Mesothelial cell of epicardium (in vitro differentiated cells): ENCODE results near the gene MEST. TPM values are rescaled to one million over a fixed set of nuclear protein-coding genes. Genes with fewer than 3 reads are reported as not detected.

Experiments
- DNase-seq, 2 experiments: peaks; one replicate each; pipeline ENCODE4 v3.0.0; 2021; ENCODE audit warnings: low spot score in 2 of 2; ENCODE audit not compliant: unreplicated experiment in 2 of 2
- H3K27ac Mint-ChIP-seq: 2 replicates; pipeline ENCODE4 v1.8.0; 2021; ENCODE audit warnings: mixed read lengths
- H3K27me3 Mint-ChIP-seq: 2 replicates; pipeline ENCODE4 v1.8.0; 2021; ENCODE audit warnings: low read depth, mixed read lengths
- H3K36me3 Mint-ChIP-seq: 2 replicates; pipeline ENCODE4 v1.8.0; 2021; ENCODE audit warnings: mixed read lengths
- H3K4me1 Mint-ChIP-seq: 2 replicates; pipeline ENCODE4 v1.8.0; 2021; ENCODE audit warnings: mixed read lengths
- H3K4me3 Mint-ChIP-seq: 2 replicates; pipeline ENCODE4 v1.8.0; 2021; ENCODE audit warnings: mild to moderate bottlenecking, moderate library complexity, mixed read lengths
- H3K9me3 Mint-ChIP-seq: 2 replicates; pipeline ENCODE4 v1.8.0; 2021; ENCODE audit warnings: mixed read lengths
- total RNA-seq: library from RNA; stranded (reverse); gene quantifications from 3 replicates; pipeline ENCODE4 v1.2.1, GENCODE V29; 2021
- TF ChIP-seq, protein P1 (sequence below): fragments of 200-600 bp; sonication (generic); IDR thresholded peaks from one replicate; pipeline ENCODE4 v1.5.0; 2021; ENCODE audit warnings: antibody characterized with exemption; ENCODE audit not compliant: unreplicated experiment

Gene MEST
- total RNA-seq, 1 donor from 2014 or later, result 616 TPM

DNA sequence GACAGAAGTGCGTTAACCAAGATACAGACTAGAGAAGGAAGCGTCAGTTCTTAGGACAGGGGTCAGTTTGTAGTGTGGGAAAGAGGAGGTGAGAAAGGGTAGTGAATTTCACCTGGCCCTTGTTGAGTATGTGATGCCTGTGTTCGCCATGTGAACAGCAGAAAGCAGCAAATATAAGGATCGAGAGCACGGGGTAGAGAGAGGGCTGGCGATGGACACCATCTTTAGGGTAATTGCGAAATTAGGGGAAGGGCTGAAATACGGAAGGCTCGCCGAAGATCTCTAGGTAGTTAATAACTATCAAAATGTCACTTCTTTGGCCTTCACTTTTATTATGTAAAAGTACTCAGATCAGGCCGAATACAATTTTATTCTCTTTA lies 6.2 kb upstream of the MEST start:
- no peaks in the 10 kb centered on the region for H3K9me3 Mint-ChIP-seq
- TF ChIP-seq, protein P1, sequence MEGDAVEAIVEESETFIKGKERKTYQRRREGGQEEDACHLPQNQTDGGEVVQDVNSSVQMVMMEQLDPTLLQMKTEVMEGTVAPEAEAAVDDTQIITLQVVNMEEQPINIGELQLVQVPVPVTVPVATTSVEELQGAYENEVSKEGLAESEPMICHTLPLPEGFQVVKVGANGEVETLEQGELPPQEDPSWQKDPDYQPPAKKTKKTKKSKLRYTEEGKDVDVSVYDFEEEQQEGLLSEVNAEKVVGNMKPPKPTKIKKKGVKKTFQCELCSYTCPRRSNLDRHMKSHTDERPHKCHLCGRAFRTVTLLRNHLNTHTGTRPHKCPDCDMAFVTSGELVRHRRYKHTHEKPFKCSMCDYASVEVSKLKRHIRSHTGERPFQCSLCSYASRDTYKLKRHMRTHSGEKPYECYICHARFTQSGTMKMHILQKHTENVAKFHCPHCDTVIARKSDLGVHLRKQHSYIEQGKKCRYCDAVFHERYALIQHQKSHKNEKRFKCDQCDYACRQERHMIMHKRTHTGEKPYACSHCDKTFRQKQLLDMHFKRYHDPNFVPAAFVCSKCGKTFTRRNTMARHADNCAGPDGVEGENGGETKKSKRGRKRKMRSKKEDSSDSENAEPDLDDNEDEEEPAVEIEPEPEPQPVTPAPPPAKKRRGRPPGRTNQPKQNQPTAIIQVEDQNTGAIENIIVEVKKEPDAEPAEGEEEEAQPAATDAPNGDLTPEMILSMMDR, result no peak
- H3K27me3 Mint-ChIP-seq, result no peaks in the 10 kb centered on the region
- no peak for DNase-seq
- no peaks in the 10 kb centered on the region for H3K36me3 Mint-ChIP-seq
- peak overlapping the region; percentile 91 for H3K27ac Mint-ChIP-seq
- H3K4me3 Mint-ChIP-seq, result peak overlapping the region; percentile 65
- peaks cover 84% of the 10 kb centered on the region for H3K4me1 Mint-ChIP-seq

DNA sequence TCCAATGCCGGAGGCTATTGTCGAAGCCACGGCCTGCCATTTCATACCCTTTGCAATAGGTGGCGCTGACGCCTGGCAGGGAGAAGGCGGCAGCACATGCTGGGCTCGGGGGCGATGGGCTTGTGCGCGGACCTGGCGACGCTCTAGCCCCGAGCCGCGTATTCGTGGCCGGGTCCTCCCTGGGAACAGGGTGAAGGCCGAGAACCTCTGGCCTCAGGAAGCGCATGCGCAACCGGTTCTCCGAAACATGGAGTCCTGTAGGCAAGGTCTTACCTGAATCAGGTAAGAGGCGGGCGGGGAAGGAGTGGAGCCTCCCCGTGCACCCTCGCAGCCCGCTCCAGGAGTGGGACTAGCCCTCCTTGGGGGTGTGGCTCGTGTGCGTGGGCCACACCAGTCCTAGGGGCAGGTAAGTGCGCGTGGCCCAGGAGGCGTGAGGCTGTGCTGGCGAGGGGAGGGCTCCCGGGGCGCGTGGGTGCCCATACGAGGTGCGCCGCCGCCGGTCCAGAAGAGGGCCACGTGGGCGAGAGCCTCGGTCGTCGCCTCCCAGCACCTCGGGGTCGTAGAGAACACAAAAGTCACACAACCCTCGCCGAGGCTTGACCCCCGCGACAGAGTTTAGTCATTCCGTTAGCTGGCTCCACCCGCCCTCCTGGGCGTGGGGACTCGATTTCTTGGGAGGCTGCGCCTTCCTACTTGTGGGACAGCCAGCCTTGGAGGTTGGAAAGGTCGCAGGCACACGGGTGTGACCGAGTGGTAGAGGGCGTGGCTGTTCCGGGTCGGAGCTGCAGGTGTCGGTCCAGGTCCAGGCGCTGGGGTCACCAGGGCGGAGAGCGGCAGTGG lies 5.6 kb upstream of the MEST start:
- Mint-ChIP-seq H3K4me1 (peaks cover 90% of the 10 kb centered on the region), H3K4me3 (peak overlapping the region; percentile 65), H3K36me3 (no peaks in the 10 kb centered on the region), H3K9me3 (no peaks in the 10 kb centered on the region), H3K27ac (peak overlapping the region; percentile 97), H3K27me3 (no peaks in the 10 kb centered on the region)
- TF ChIP-seq, protein P1, result peak; percentile 68
- peak in 1 of 2 experiments; percentile 49 for DNase-seq

DNA sequence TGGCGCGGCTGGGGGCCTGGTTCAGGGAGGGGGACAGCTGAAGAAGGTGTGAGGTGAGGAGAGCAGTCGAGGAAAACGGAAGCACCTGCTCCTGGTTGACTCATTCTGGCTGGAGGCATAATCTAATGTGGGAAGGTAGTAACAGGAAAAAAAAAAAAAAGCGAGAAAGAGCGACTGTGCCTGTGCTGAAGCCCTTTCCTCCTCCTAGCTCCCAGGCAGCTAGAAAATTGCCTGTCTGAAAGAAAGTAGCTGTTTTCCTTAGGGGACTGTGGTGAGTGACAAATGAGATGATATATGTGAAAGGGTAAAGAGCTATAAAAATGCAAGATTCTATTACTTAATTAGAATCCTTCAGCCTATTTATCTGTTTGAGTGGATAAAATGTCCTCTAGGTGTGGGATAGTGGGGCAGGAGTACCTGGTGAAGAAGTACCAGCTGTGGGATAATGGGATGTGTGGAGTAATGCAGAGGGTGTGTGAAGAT lies 4.9 kb upstream of the MEST start:
- H3K9me3 Mint-ChIP-seq, result no peaks in the 10 kb centered on the region
- H3K27ac Mint-ChIP-seq, result peak overlapping the region; percentile 97
- peak overlapping the region; percentile 65 for H3K4me3 Mint-ChIP-seq
- H3K27me3 Mint-ChIP-seq, result no peaks in the 10 kb centered on the region
- H3K36me3 Mint-ChIP-seq, result no peaks in the 10 kb centered on the region
- TF ChIP-seq, protein P1, result no peak
- peaks cover 85% of the 10 kb centered on the region for H3K4me1 Mint-ChIP-seq
- no peak for DNase-seq

DNA sequence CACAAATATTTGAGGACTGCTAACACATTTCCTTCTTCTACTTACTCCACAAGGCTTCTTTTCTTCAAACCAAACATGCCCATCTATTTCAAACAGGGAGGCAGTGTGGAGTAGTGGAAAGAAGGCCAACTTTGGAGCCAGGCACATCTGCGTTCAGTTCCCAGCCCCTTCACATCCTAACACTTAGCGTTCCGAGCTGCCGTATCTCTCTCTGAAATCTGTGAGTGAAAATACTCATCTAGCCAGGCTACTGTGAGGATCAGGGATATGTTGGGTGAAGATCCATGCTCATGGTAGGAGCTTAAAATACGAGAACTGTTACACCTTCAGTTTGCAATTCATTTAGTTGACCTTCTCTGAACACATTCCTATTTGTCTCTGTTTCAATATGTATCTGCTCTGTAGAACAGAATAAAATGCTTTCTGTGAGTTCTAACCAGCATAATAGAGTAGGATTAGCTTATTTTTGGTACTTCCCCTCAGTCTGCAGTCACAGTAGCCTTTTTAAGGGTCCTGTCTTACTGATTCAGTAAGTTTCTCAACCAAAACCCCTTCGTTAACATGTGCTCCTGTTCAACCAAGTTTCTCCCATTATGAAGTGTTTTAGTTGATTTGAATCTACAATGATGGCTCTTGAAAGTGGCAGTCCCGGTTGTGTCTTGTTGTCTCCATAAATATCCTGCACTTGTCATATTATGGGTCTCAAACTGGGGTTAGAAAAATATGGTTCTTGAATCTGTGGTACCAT lies 3.3 kb upstream of the MEST start:
- Mint-ChIP-seq H3K9me3 (no peaks in the 10 kb centered on the region), H3K4me3 (peak overlapping the region; percentile 32), H3K27ac (peak overlapping the region; percentile 97), H3K4me1 (peaks cover 73% of the 10 kb centered on the region), H3K36me3 (no peaks in the 10 kb centered on the region), H3K27me3 (no peaks in the 10 kb centered on the region)
- TF ChIP-seq, protein P1, result no peak
- no peak for DNase-seq

DNA sequence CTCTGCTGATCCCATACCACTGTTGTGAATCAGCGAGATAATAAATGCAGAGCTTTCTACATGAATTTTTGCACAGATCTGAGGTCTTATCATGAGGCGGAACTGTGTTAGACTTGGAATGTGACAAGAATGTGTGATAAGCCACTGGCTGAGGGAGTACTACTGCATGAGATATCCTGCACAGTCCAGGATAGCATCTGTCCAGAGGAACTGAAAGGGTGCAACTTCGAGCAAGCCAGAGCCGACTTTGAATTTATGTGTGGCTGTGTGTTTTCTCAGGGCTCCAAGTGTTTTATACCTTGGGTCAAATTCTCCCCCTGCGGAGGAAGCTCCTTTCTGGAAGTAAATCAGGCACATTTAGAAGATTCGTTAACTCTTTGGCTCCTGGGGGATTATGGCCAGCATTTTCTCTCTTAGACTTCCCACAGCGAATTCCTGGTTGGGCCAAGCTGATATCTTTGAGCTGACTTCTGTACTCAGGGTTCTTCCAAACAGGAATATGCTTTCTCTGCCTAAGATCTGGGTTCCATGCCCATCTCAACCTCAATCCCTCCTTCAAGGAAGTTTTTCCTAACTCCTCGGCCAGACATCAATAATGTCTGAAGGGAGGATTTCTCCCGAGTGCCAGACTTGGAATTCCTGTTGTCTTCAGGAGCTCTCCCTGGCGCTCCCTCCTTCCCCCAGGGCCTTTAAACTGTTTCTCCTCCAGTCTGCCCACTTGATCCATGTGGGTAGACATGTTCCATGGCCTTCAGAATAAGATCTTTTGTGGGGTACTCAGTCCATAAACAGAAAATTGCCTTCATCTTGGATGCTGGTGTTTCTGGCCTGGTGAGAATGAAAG lies 2.5 kb upstream of the MEST start:
- TF ChIP-seq, protein P1, result no peak
- peaks cover 73% of the 10 kb centered on the region for H3K4me1 Mint-ChIP-seq

More for the DNA sequence above, 2.5 kb upstream of the MEST start:
- Mint-ChIP-seq H3K36me3 (no peaks in the 10 kb centered on the region), H3K27me3 (no peaks in the 10 kb centered on the region), H3K27ac (peak overlapping the region; percentile 97), H3K4me3 (peak overlapping the region; percentile 32), H3K9me3 (no peaks in the 10 kb centered on the region)
- DNase-seq, result peak in 1 of 2 experiments; percentile 51
